DOHH2 (cell line): ENCODE results near the gene SORBS2.

ENCODE experiments used
- EZH2phosphoT487 ChIP-seq: fragments of 200-600 bp; sonication (generic); IDR thresholded peaks from 2 replicates; pipeline ENCODE4 v1.6.1; 2017; ENCODE audit warnings: borderline replicate concordance, mild to moderate bottlenecking, antibody characterized with exemption, low read length, moderate library complexity, mixed read lengths
- TF ChIP-seq, protein P1 (sequence below): fragments of 200-600 bp; sonication (generic); IDR thresholded peaks from one replicate; pipeline ENCODE4 v1.5.1; 2014; ENCODE audit warnings: antibody characterized with exemption, mild to moderate bottlenecking, low read depth, low read length; ENCODE audit not compliant: poor library complexity, severe bottlenecking

GRCh38 chr4:185576962-185577950 is 234.7 kb downstream of the SORBS2 start:
- TF ChIP-seq, protein P1, sequence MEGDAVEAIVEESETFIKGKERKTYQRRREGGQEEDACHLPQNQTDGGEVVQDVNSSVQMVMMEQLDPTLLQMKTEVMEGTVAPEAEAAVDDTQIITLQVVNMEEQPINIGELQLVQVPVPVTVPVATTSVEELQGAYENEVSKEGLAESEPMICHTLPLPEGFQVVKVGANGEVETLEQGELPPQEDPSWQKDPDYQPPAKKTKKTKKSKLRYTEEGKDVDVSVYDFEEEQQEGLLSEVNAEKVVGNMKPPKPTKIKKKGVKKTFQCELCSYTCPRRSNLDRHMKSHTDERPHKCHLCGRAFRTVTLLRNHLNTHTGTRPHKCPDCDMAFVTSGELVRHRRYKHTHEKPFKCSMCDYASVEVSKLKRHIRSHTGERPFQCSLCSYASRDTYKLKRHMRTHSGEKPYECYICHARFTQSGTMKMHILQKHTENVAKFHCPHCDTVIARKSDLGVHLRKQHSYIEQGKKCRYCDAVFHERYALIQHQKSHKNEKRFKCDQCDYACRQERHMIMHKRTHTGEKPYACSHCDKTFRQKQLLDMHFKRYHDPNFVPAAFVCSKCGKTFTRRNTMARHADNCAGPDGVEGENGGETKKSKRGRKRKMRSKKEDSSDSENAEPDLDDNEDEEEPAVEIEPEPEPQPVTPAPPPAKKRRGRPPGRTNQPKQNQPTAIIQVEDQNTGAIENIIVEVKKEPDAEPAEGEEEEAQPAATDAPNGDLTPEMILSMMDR, result no peak
- no peak for TF ChIP-seq EZH2phosphoT487
